ENCODE measurements around the gene MKLN1.
"Not testable (repeated sequence)": the region's sequence is repeated elsewhere in the genome, so short reads cannot be mapped to it uniquely, and the experiment has no call there.

Gene MKLN1

GRCh38 chr7:131320603-131321002 is 7.1 kb upstream of the MKLN1 start:
- DNase-seq = no peak

- no peak for DNase-seq
Observed at GRCh38 chr7:131321656-131322055, 6.0 kb upstream of the MKLN1 start.

GRCh38 chr7:131322061-131322460 is 5.6 kb upstream of the MKLN1 start:
- DNase-seq = no peak

GRCh38 chr7:131322861-131323260 is 4.8 kb upstream of the MKLN1 start:
- DNase-seq = no peak

- no peak for DNase-seq
Observed at GRCh38 chr7:131325179-131325840, 2.4 kb upstream of the MKLN1 start.

GRCh38 chr7:131326576-131326975 is 1.1 kb upstream of the MKLN1 start:
- no peak for DNase-seq

- DNase-seq = no peak
Observed at GRCh38 chr7:131327049-131327625, 539 bp upstream of the MKLN1 start.

- DNase-seq = no peak
Observed at GRCh38 chr7:131328377-131329175, 900 bp downstream of the MKLN1 start.

- DNase-seq = no peak
Observed at GRCh38 chr7:131329176-131329570, 1.5 kb downstream of the MKLN1 start.

- DNase-seq = no peak
Observed at GRCh38 chr7:131330299-131330698, 2.6 kb downstream of the MKLN1 start.

GRCh38 chr7:131331806-131332205 is 4.1 kb downstream of the MKLN1 start:
- no peak for DNase-seq

GRCh38 chr7:131332729-131333128 is 5.1 kb downstream of the MKLN1 start:
- not testable (repeated sequence) for DNase-seq

GRCh38 chr7:131335639-131336381 is 8.1 kb downstream of the MKLN1 start:
- no peak for DNase-seq

- DNase-seq = no peak
Observed at GRCh38 chr7:131336956-131337355, 9.3 kb downstream of the MKLN1 start.

- DNase-seq = no peak
Observed at GRCh38 chr7:131338173-131338572, 10.5 kb downstream of the MKLN1 start.

- DNase-seq = no peak
Observed at GRCh38 chr7:131338691-131339390, 11.2 kb downstream of the MKLN1 start.

GRCh38 chr7:131341690-131342089 is 14.0 kb downstream of the MKLN1 start:
- no peak for DNase-seq

- no peak for DNase-seq
Observed at GRCh38 chr7:131342864-131343442, 15.3 kb downstream of the MKLN1 start.

- DNase-seq = no peak
Observed at GRCh38 chr7:131346885-131347592, 19.4 kb downstream of the MKLN1 start.

GRCh38 chr7:131352032-131352431 is 24.4 kb downstream of the MKLN1 start:
- DNase-seq = no peak

GRCh38 chr7:131354390-131354789 is 26.7 kb downstream of the MKLN1 start:
- DNase-seq = no peak

Data from GDM1 (cell line).